ENCODE measurements around the gene AOC1. TPM values are rescaled to one million over a fixed set of nuclear protein-coding genes. Genes with fewer than 3 reads are reported as not detected.

The AOC1 gene
- total and polyA plus RNA-seq, 4 donors, result 0.01 to 0.08 TPM; not detected in 2

GRCh38 chr7:150910996-150911422 lies 58.7 kb downstream of the AOC1 start:
- Histone ChIP-seq H3K4me1 (ENCODE audit: control insufficient read depth in 4 of 4, insufficient read depth in 4 of 4, low read length in 3 of 4) (no peaks in the 10 kb centered on the region), H3K9me3 (ENCODE audit: control insufficient read depth in 4 of 4, low read length in 3 of 4) (no peaks in the 10 kb centered on the region), H3K4me3 (ENCODE audit: low read depth in 1 of 3, low read length in 3 of 3) (no peak overlapping the region), H3K27ac (ENCODE audit: low read depth in 1 of 2, low read length in 2 of 2) (no peak overlapping the region), H3K27me3 (ENCODE audit: control insufficient read depth in 4 of 4, insufficient read depth in 4 of 4, low read length in 3 of 4) (no peaks in the 10 kb centered on the region), H3K36me3 (ENCODE audit: control insufficient read depth in 4 of 4, insufficient read depth in 3 of 4, low read depth in 1 of 4, low read length in 3 of 4) (no peaks in the 10 kb centered on the region), H3K9ac (ENCODE audit: low read depth in 1 of 2, low read length in 2 of 2) (no peak overlapping the region)
- TF ChIP-seq FOXA1 (IDR thresholded peaks at IDR 0.05), result no peak
- no peak for TF ChIP-seq NR2F2 (IDR thresholded peaks at IDR 0.05)
- TF ChIP-seq GABPA (IDR thresholded peaks at IDR 0.05 in 1 of 2, conservative IDR thresholded peaks at IDR 0.05 in 1 of 2), result no peak
- TF ChIP-seq MAX (IDR thresholded peaks at IDR 0.05), result no peak
- TF ChIP-seq TAF1 (conservative IDR thresholded peaks at IDR 0.05), result no peak
- TF ChIP-seq RAD21 (IDR thresholded peaks at IDR 0.05), result no peak
- no peak for TF ChIP-seq ATF3 (IDR thresholded peaks at IDR 0.05)
- no peak for TF ChIP-seq HNF4A (conservative IDR thresholded peaks at IDR 0.05)
- TF ChIP-seq SP1 (IDR thresholded peaks at IDR 0.05), result no peak
- no peak for TF ChIP-seq HNF4G (IDR thresholded peaks at IDR 0.05)
- TF ChIP-seq FOXA2 (IDR thresholded peaks at IDR 0.05), result no peak
- TF ChIP-seq EGR1 (IDR thresholded peaks at IDR 0.05; ENCODE audit: low read depth in 2 of 2), result no peak
- no peak for TF ChIP-seq REST (IDR thresholded peaks at IDR 0.05)
- no peak for TF ChIP-seq CTCF (IDR thresholded peaks at IDR 0.05; ENCODE audit: low read depth, low read length, missing input control)
- TF ChIP-seq JUND (IDR thresholded peaks at IDR 0.05), result no peak
- TF ChIP-seq ZBTB33 (IDR thresholded peaks at IDR 0.05), result no peak
- TF ChIP-seq YY1 (IDR thresholded peaks at IDR 0.05), result no peak
- no peak for TF ChIP-seq RXRA (IDR thresholded peaks at IDR 0.05)
- no peak for DNase-seq (ENCODE audit: low spot score)
- 64% methylated on average over 12 of the region's 12 CpGs for WGBS

Other genes with a start within 250 kb of the AOC1 start
- gene GIMAP6, start 220.1 kb upstream of the AOC1 start, total RNA-seq, result 10 to 100 TPM; 15.0 to 17.5 TPM
- gene GIMAP6, start 220.1 kb upstream of the AOC1 start, polyA plus RNA-seq, result 1 to 10 TPM; 2.0 to 8.8 TPM
- 1 to 10 TPM; 6.9 to 9.2 TPM for gene GIMAP2, start 166.8 kb upstream of the AOC1 start, total RNA-seq
- gene GIMAP2, start 166.8 kb upstream of the AOC1 start, polyA plus RNA-seq, result 1 to 10 TPM; 4.9 to 5.0 TPM
- 1 to 10 TPM; 2.3 to 3.8 TPM for gene GIMAP1, start 135.9 kb upstream of the AOC1 start, total RNA-seq
- gene GIMAP1, start 135.9 kb upstream of the AOC1 start, polyA plus RNA-seq, result 1 to 10 TPM; 1.5 to 2.8 TPM
- 10 to 100 TPM; 11.1 to 20.6 TPM for gene GIMAP5, start 115.1 kb upstream of the AOC1 start, total RNA-seq
- gene GIMAP5, start 115.1 kb upstream of the AOC1 start, polyA plus RNA-seq, result 10 to 100 TPM in 1 of 2 donors, 1 to 10 TPM in 1; 9.7 to 13.0 TPM
- gene TMEM176B, start 52.2 kb upstream of the AOC1 start, total RNA-seq, result 1,000 to 10,000 TPM in 1 of 2 donors, 100 to 1,000 TPM in 1; 382 to 1,041 TPM
- gene TMEM176B, start 52.2 kb upstream of the AOC1 start, polyA plus RNA-seq, result 1,000 to 10,000 TPM in 1 of 2 donors, 100 to 1,000 TPM in 1; 957 to 1,317 TPM
- 100 to 1,000 TPM; 346 to 404 TPM for gene TMEM176A, start 51.7 kb upstream of the AOC1 start, total RNA-seq
- 100 to 1,000 TPM; 675 to 703 TPM for gene TMEM176A, start 51.7 kb upstream of the AOC1 start, polyA plus RNA-seq
- 10 to 100 TPM in 1 of 2 donors, under 1 TPM in 1; 0.33 to 74.6 TPM for gene KCNH2, start 125.8 kb downstream of the AOC1 start, total RNA-seq
- under 1 TPM in 1 of 2 donors, not detected in 1; 0.18 TPM for gene KCNH2, start 125.8 kb downstream of the AOC1 start, polyA plus RNA-seq
- gene NOS3, start 138.5 kb downstream of the AOC1 start, total RNA-seq, result 1 to 10 TPM; 5.4 to 6.1 TPM
- gene NOS3, start 138.5 kb downstream of the AOC1 start, polyA plus RNA-seq, result 1 to 10 TPM; 1.6 to 4.9 TPM
- gene ATG9B, start 172.0 kb downstream of the AOC1 start, total RNA-seq, result not detected
- gene ATG9B, start 172.0 kb downstream of the AOC1 start, polyA plus RNA-seq, result under 1 TPM in 1 of 2 donors, not detected in 1; 0.61 TPM
- 10 to 100 TPM; 12.4 to 28.3 TPM for gene ABCB8, start 175.9 kb downstream of the AOC1 start, total RNA-seq
- 10 to 100 TPM; 16.7 to 30.2 TPM for gene ABCB8, start 175.9 kb downstream of the AOC1 start, polyA plus RNA-seq
- gene ASIC3, start 196.0 kb downstream of the AOC1 start, total RNA-seq, result 1 to 10 TPM in 1 of 2 donors, under 1 TPM in 1; 0.05 to 1.0 TPM
- gene ASIC3, start 196.0 kb downstream of the AOC1 start, polyA plus RNA-seq, result under 1 TPM; 0.22 to 0.55 TPM
- gene CDK5, start 205.4 kb downstream of the AOC1 start, total RNA-seq, result 1 to 10 TPM; 4.0 to 8.8 TPM
- gene CDK5, start 205.4 kb downstream of the AOC1 start, polyA plus RNA-seq, result 1 to 10 TPM; 6.0 to 9.0 TPM
- 10 to 100 TPM; 27.5 to 73.2 TPM for gene SLC4A2, start 207.1 kb downstream of the AOC1 start, total RNA-seq
- gene SLC4A2, start 207.1 kb downstream of the AOC1 start, polyA plus RNA-seq, result 10 to 100 TPM; 72.0 to 98.8 TPM
- 10 to 100 TPM; 31.1 to 62.8 TPM for gene FASTK, start 228.3 kb downstream of the AOC1 start, total RNA-seq
- gene FASTK, start 228.3 kb downstream of the AOC1 start, polyA plus RNA-seq, result 10 to 100 TPM; 33.9 to 53.4 TPM
- gene TMUB1, start 231.0 kb downstream of the AOC1 start, total RNA-seq, result 10 to 100 TPM; 15.1 to 28.9 TPM
- gene TMUB1, start 231.0 kb downstream of the AOC1 start, polyA plus RNA-seq, result 10 to 100 TPM; 32.0 to 51.7 TPM
- gene AGAP3, start 234.0 kb downstream of the AOC1 start, total RNA-seq, result 10 to 100 TPM in 1 of 2 donors, 1 to 10 TPM in 1; 3.9 to 27.0 TPM
- gene AGAP3, start 234.0 kb downstream of the AOC1 start, polyA plus RNA-seq, result 10 to 100 TPM; 10.1 to 25.2 TPM

All from liver (tissue), 9 donors.